ENCODE data around the gene EYA2. TPM values are rescaled to one million over a fixed set of nuclear protein-coding genes. Genes with fewer than 3 reads are reported as not detected.

Gene EYA2
- total RNA-seq, 1 experiment from 2014 or later: 0.74 TPM

DNA sequence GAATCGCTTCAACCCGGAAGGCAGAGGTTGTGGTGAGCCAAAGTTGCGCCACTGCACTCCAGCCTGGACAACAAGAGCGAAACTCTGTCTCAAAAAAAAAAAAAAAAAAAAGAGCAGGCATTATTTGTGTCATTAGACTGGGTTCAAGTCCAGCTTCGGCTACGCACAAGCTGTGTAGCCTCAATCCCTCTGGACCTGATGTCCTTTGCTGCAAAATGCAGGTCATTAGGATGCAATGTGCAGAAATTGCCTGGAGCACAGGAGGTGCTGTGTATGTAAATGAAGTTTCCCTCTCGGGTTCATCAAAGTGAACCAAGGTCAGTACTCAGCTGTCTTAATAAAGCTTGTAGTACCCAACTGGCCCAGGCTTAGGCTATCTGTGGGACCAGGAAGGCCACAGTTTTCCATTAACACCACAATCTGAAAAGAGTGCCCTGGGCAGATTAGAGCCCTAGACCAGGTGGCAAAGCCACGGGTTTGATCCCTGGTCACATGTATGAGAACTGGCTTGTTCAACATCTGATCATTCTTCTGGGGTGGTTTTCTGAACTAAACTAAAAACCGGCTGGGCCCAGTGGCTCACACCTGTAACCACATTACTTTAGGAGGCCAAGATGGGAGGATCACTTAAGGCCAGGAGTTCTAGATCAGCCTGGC, 306.6 kb downstream of the EYA2 start:
- no peak overlapping the region for H3K4ac ChIP-seq (ENCODE audit: low read depth, low read length)
- Mint-ChIP-seq H3K4me3 (no peak overlapping the region), H3K27ac (no peak overlapping the region), H3K4me1 (peaks cover 15 to 16% of the 10 kb centered on the region in 2 experiments), H3K27me3 (ENCODE audit: low read depth) (peaks cover 1% of the 10 kb centered on the region; the same call in 1 of the 2 replicates), H3K9me3 (no peaks in the 10 kb centered on the region), H3K36me3 (ENCODE audit: insufficient read depth in 1 of 3, low read depth in 3 of 3) (no peaks in the 10 kb centered on the region; a peak in 1 of 7 replicates)
- no peaks in the 10 kb centered on the region for H3K27me3 ChIP-seq (ENCODE audit: insufficient read depth, low read length)
- H3K14ac ChIP-seq (ENCODE audit: insufficient read depth, low read length): no peak overlapping the region
- H4K20me1 ChIP-seq (ENCODE audit: control insufficient read depth, insufficient read depth, insufficient read length): no peaks in the 10 kb centered on the region
- no peak overlapping the region for H3K56ac ChIP-seq (ENCODE audit: insufficient read length, low read depth, low read length)
- H4K91ac ChIP-seq (ENCODE audit: insufficient read length, low read depth, low read length): no peak overlapping the region
- no peaks in the 10 kb centered on the region for H3K23me2 ChIP-seq (ENCODE audit: insufficient read length, low read depth, low read length, poor library complexity, severe bottlenecking)
- H3K79me1 ChIP-seq (ENCODE audit: insufficient read depth, low read depth, low read length, poor library complexity, severe bottlenecking): no peaks in the 10 kb centered on the region
- H2BK120ac ChIP-seq (ENCODE audit: low read depth, low read length, poor library complexity, severe bottlenecking): no peak overlapping the region
- no peak overlapping the region for H3T11ph ChIP-seq (ENCODE audit: low read length)
- H3K23ac ChIP-seq (ENCODE audit: insufficient read length, low read depth, low read length): no peak overlapping the region
- no peak overlapping the region for H3K18ac ChIP-seq (ENCODE audit: insufficient read length, low read depth, low read length)
- H2BK5ac ChIP-seq (ENCODE audit: insufficient read length, low read length): no peak overlapping the region
- no CpG with 5 or more reads among the region's 9 CpGs for WGBS (ENCODE audit: extremely low coverage, insufficient read length, low lambda C conversion rate)
- no peak overlapping the region for H2AFZ ChIP-seq (ENCODE audit: low read length)
- no peak overlapping the region for H4K5ac ChIP-seq (ENCODE audit: insufficient read length, low read depth, low read length)
- no peaks in the 10 kb centered on the region for H3K9me3 ChIP-seq (ENCODE audit: control insufficient read depth, low read depth, low read length)
- TF ChIP-seq CTCF (conservative IDR thresholded peaks at IDR 0.05): no peak
- H2AK5ac ChIP-seq (ENCODE audit: insufficient read length, low read length): no peak overlapping the region
- H2BK15ac ChIP-seq (ENCODE audit: low read depth, low read length): no peak overlapping the region
- no peak overlapping the region for H2BK20ac ChIP-seq (ENCODE audit: low read depth, low read length, poor library complexity, severe bottlenecking)
- H2BK12ac ChIP-seq (ENCODE audit: insufficient read length, low read depth, low read length): no peak overlapping the region
- no peaks in the 10 kb centered on the region for H3K79me2 ChIP-seq (ENCODE audit: insufficient read depth, low read length)
- H3K9ac ChIP-seq (ENCODE audit: extremely low read depth, insufficient read length, low read length): no peak overlapping the region
- H4K8ac ChIP-seq (replicated peaks; ENCODE audit: insufficient read length, low read depth, low read length): no peak overlapping the region
- DNase-seq: no peak
- no peak overlapping the region for H3K4me2 ChIP-seq (ENCODE audit: insufficient read depth, insufficient read length, low read length)
- H3K27ac ChIP-seq (ENCODE audit: insufficient read length, low read depth, low read length): no peak overlapping the region
- H3K4me1 ChIP-seq (ENCODE audit: insufficient read depth, low read length): no peaks in the 10 kb centered on the region
